Measurements from ENCODE around the gene TRIOBP. TPM values are rescaled to one million over a fixed set of nuclear protein-coding genes. Genes with fewer than 3 reads are reported as not detected.
A peak's percentile ranks its signal among the peaks of the same experiment; 100 is the strongest.
"Not testable (repeated sequence)": the region's sequence is repeated elsewhere in the genome, so short reads cannot be mapped to it uniquely, and the experiment has no call there.

The TRIOBP gene
- total RNA-seq, 1 experiment from 2014 or later: 170 TPM

DNA sequence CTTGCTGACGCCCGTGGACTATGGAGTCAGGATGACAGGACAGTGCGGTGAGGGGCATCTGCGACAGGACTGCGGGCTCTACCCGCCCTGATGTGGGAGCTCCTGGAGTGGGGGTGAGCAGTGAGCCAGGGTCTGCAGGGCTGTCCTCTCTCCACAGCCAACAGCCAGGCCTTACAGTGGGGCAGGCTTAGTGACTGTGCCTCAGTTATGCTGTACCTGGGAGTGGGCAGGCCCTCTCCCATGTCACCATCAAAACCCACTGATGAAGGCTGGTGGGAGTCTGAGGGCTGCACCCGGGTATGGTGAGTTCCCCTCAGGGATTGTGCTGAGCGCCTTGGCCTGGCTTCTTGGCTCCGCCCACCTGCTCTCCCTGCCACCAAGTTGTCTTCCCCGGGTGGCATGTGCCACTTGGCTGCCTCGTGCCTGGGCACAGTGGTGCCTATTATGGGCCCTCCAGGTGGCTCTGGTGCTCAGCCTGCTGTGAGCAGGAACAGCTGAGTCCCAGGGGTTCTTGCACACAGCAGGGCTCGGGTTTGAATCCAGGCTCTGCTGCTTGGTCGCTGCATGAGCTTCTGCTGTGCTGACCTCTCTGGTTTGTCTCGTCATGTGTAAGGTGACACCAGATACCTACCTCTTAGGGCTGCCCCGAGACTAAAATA lies 4.1 kb upstream of the TRIOBP start:
- H3K27me3 ChIP-seq (ENCODE audit: insufficient read depth, low read depth): no peaks in the 10 kb centered on the region
- no peak overlapping the region for H2AFZ ChIP-seq
- POLR2A ChIA-PET (ENCODE audit: unreplicated experiment): no interaction called here
- TF ChIP-seq EZH2 (IDR thresholded peaks at IDR 0.05; ENCODE audit: low read depth): no peak
- TF ChIP-seq, protein P1, sequence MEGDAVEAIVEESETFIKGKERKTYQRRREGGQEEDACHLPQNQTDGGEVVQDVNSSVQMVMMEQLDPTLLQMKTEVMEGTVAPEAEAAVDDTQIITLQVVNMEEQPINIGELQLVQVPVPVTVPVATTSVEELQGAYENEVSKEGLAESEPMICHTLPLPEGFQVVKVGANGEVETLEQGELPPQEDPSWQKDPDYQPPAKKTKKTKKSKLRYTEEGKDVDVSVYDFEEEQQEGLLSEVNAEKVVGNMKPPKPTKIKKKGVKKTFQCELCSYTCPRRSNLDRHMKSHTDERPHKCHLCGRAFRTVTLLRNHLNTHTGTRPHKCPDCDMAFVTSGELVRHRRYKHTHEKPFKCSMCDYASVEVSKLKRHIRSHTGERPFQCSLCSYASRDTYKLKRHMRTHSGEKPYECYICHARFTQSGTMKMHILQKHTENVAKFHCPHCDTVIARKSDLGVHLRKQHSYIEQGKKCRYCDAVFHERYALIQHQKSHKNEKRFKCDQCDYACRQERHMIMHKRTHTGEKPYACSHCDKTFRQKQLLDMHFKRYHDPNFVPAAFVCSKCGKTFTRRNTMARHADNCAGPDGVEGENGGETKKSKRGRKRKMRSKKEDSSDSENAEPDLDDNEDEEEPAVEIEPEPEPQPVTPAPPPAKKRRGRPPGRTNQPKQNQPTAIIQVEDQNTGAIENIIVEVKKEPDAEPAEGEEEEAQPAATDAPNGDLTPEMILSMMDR (conservative IDR thresholded peaks at IDR 0.05): no peak
- CTCF ChIA-PET: interaction anchor here (0.6 kb wide), 1 partner anchor 85 kb away, joined by 3 read pairs; no protein-coding TSS in a partner anchor
- peaks cover 36% of the 10 kb centered on the region for H3K4me1 ChIP-seq (replicated peaks; ENCODE audit: insufficient read depth)
- H3F3A ChIP-seq (ENCODE audit: insufficient read depth, low read depth): peaks cover 51% of the 10 kb centered on the region
- H3K9me2 ChIP-seq (ENCODE audit: insufficient read depth): no peaks in the 10 kb centered on the region
- intact Hi-C loops (cut with micrococcal nuclease; ENCODE audit: unreplicated experiment): no loop called here
- no peak overlapping the region for H3K4me3 ChIP-seq
- H3K79me2 ChIP-seq (ENCODE audit: low read depth): peaks cover 22% of the 10 kb centered on the region
- H4K20me1 ChIP-seq (ENCODE audit: insufficient read depth): peaks cover 11% of the 10 kb centered on the region; the same call in 1 of the 2 replicates
- H3K27ac ChIP-seq: no peak overlapping the region
- no peaks in the 10 kb centered on the region for H3K9me3 ChIP-seq (ENCODE audit: insufficient read depth, low read depth)
- peaks cover 36% of the 10 kb centered on the region for H3K36me3 ChIP-seq (ENCODE audit: low read depth)
- BruUV-seq (replicated peaks): no TSS peak
- H3K4me2 ChIP-seq: no peak overlapping the region
- no peak for DNase-seq

DNA sequence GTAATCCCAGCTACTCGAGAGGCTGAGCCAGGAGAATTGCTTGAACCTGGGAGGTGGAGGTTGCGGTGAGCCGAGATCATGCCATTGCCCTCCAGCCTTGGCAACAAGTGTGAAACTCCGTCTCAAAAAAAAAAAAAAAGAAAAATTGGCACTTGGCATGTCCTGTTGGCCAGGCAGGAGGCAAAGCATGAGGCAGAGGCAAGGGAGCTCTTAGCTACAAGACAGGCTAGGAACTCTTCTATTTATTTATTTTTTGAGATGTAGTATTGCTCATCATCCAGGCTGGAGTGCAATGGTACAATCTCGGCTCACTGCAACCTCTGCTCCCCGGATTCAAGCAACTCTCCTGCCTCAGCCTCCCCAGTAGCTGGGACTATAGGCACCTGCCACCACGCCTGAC lies 2.7 kb upstream of the TRIOBP start:
- ChIA-PET CTCF (interaction anchor here (0.7 kb wide), 2 partner anchors 8 to 51 kb away, joined by 3 to 7 read pairs; partner anchors contain the start of gene NOL12), POLR2A (ENCODE audit: unreplicated experiment) (interaction anchor here (0.6 kb wide), 3 partner anchors 8 to 173 kb away, joined by 3 to 4 read pairs (median 4); partner anchors contain the start of gene NOL12)
- peaks cover 28% of the 10 kb centered on the region for H3K36me3 ChIP-seq (ENCODE audit: low read depth)
- DNase-seq: peak in 1 of 2 experiments; percentile 25
- intact Hi-C loops (cut with micrococcal nuclease; ENCODE audit: unreplicated experiment); H3K27me3 ChIP-seq (ENCODE audit: insufficient read depth, low read depth); H3K9me2 ChIP-seq (ENCODE audit: insufficient read depth); H3K79me2 ChIP-seq (ENCODE audit: low read depth); BruUV-seq (replicated peaks); H3K4me3 ChIP-seq; H3K9me3 ChIP-seq (ENCODE audit: insufficient read depth, low read depth); H2AFZ ChIP-seq; H3K4me2 ChIP-seq; H3K27ac ChIP-seq: not testable (repeated sequence)
- peaks cover 24% of the 10 kb centered on the region for H3K4me1 ChIP-seq (replicated peaks; ENCODE audit: insufficient read depth)
- peaks cover 11% of the 10 kb centered on the region; the same call in 1 of the 2 replicates for H4K20me1 ChIP-seq (ENCODE audit: insufficient read depth)
- H3F3A ChIP-seq (ENCODE audit: insufficient read depth, low read depth): peaks cover 40% of the 10 kb centered on the region

- H4K20me1 ChIP-seq (ENCODE audit: insufficient read depth); H3K9me2 ChIP-seq (ENCODE audit: insufficient read depth); BruUV-seq (replicated peaks); H3K9me3 ChIP-seq (ENCODE audit: insufficient read depth, low read depth); H3K4me3 ChIP-seq; DNase-seq; H2AFZ ChIP-seq; POLR2A ChIA-PET (ENCODE audit: unreplicated experiment); H3K27me3 ChIP-seq (ENCODE audit: insufficient read depth, low read depth); H3K79me2 ChIP-seq (ENCODE audit: low read depth): not testable (repeated sequence)
- peaks cover 17% of the 10 kb centered on the region for H3K4me1 ChIP-seq (replicated peaks; ENCODE audit: insufficient read depth)
- H3K36me3 ChIP-seq (ENCODE audit: low read depth): peaks cover 13% of the 10 kb centered on the region
- H3K27ac ChIP-seq: 0 out of 2 replicates have a peak overlapping the region, but pooled peaks have one; percentile 1
- H3K4me2 ChIP-seq: peak overlapping the region; percentile 71
- peaks cover 33% of the 10 kb centered on the region for H3F3A ChIP-seq (ENCODE audit: insufficient read depth, low read depth)
- intact Hi-C loops (cut with micrococcal nuclease; ENCODE audit: unreplicated experiment): loop anchor here (2.0 kb wide), 2 partner anchors 15 to 47 kb away; no protein-coding TSS in a partner anchor
- CTCF ChIA-PET: interaction anchor here (0.7 to 1.1 kb wide), 2 partner anchors 53 to 88 kb away, joined by 4 to 7 read pairs; no protein-coding TSS in a partner anchor
Measured at GRCh38 chr22:37696260-37696656, 590 bp upstream of the TRIOBP start.

- Histone ChIP-seq H3F3A (ENCODE audit: insufficient read depth, low read depth) (peaks cover 33% of the 10 kb centered on the region), H3K9me3 (ENCODE audit: insufficient read depth, low read depth) (no peaks in the 10 kb centered on the region), H2AFZ (no peak overlapping the region), H3K27ac (no peak overlapping the region), H3K4me2 (no peak overlapping the region), H3K9me2 (ENCODE audit: insufficient read depth) (no peaks in the 10 kb centered on the region), H3K79me2 (ENCODE audit: low read depth) (no peaks in the 10 kb centered on the region), H3K4me3 (no peak overlapping the region), H3K4me1 (replicated peaks; ENCODE audit: insufficient read depth) (peaks cover 17% of the 10 kb centered on the region), H4K20me1 (ENCODE audit: insufficient read depth) (no peaks in the 10 kb centered on the region), H3K36me3 (ENCODE audit: low read depth) (peaks cover 8% of the 10 kb centered on the region; the same call in 1 of the 2 replicates), H3K27me3 (ENCODE audit: insufficient read depth, low read depth) (no peaks in the 10 kb centered on the region)
- no peak for DNase-seq
- intact Hi-C loops (cut with micrococcal nuclease; ENCODE audit: unreplicated experiment): loop anchor here (2.0 kb wide), 2 partner anchors 17 to 45 kb away; no protein-coding TSS in a partner anchor
- POLR2A ChIA-PET (ENCODE audit: unreplicated experiment): interaction anchor here (0.7 kb wide), 1 partner anchor 44 kb away, joined by 3 read pairs; no protein-coding TSS in a partner anchor
- BruUV-seq (replicated peaks): no TSS peak
- TF ChIP-seq, protein P1 (conservative IDR thresholded peaks at IDR 0.05): no peak
- no peak for TF ChIP-seq EZH2 (IDR thresholded peaks at IDR 0.05; ENCODE audit: low read depth)
- CTCF ChIA-PET: no interaction called here
Measured at GRCh38 chr22:37697538-37697835, 639 bp downstream of the TRIOBP start.

Data from PC-9 (cell line).